ENCODE measurements around the gene SUN3.

DNA sequence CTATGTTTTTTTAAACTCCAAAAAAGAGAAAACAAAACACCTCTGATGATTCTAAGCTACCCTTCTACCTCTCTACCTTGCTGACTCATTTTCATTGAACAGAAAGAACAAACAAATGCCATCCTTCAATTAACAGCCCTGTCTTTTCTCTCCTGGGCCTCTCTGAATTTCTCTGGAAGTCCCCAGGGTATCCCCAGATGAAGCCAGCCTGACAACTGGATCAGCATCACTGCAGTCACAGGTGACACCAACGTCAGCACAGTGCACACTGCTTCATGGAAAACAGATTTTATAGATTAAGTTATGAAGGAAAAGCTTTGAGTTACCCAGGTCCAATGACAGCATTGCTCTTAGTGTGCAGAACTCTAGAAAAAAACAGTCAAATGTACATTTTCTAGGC lies 55.2 kb downstream of the SUN3 start:
- TF ChIP-seq, protein P1, sequence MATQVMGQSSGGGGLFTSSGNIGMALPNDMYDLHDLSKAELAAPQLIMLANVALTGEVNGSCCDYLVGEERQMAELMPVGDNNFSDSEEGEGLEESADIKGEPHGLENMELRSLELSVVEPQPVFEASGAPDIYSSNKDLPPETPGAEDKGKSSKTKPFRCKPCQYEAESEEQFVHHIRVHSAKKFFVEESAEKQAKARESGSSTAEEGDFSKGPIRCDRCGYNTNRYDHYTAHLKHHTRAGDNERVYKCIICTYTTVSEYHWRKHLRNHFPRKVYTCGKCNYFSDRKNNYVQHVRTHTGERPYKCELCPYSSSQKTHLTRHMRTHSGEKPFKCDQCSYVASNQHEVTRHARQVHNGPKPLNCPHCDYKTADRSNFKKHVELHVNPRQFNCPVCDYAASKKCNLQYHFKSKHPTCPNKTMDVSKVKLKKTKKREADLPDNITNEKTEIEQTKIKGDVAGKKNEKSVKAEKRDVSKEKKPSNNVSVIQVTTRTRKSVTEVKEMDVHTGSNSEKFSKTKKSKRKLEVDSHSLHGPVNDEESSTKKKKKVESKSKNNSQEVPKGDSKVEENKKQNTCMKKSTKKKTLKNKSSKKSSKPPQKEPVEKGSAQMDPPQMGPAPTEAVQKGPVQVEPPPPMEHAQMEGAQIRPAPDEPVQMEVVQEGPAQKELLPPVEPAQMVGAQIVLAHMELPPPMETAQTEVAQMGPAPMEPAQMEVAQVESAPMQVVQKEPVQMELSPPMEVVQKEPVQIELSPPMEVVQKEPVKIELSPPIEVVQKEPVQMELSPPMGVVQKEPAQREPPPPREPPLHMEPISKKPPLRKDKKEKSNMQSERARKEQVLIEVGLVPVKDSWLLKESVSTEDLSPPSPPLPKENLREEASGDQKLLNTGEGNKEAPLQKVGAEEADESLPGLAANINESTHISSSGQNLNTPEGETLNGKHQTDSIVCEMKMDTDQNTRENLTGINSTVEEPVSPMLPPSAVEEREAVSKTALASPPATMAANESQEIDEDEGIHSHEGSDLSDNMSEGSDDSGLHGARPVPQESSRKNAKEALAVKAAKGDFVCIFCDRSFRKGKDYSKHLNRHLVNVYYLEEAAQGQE (IDR thresholded peaks at IDR 0.05; ENCODE audit: insufficient read depth in 1 of 2, low read depth in 2 of 2, low read length in 2 of 2): no peak
- TF ChIP-seq POLR2AphosphoS5 (IDR thresholded peaks at IDR 0.05; ENCODE audit: low read depth, low read length): no peak

Measured in PFSK-1 (cell line).